Fibroblast of skin of abdomen (primary cell): ENCODE measurements around the gene KAT2B.

Experiments used
- DNase-seq: peaks from one replicate; pipeline ENCODE4 v3.0.0-alpha.2; 2013

Gene KAT2B

DNA sequence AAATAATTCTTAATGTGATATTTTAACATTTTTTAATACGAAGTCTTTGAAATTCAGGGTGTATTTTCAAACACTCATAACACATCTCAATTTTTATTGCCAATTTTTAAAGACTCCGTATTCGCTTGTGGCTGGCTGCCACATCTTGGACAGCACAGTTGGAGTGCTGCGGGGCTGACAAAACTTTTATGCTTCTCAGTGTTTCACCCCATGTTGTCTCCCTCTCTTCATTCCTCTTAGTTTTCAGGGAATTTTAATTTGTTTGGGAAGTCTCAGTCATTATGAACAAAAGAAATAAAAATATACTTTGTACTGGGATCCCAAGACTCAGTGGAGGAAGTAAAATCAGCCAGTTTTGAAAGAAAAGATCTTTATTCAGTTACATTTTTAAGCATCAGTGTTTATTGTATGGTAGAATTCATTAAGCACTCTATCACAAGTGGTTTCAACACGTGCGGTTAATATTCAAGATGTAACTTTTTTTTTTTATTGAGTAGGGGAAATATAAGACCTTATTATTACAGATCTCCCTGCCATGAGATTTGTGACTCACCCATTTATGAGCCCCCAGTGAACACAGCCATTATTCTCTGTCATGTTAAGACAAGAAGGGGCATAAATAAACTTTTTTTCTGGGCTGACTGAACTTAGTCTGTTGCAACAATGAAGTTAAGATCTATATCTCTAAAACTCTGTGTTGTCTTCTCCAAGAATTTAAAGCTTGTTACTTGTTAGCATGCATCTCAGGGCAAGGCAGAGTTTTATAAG is 26.8 kb downstream of the KAT2B start:
- DNase-seq = peak; percentile 67

DNA sequence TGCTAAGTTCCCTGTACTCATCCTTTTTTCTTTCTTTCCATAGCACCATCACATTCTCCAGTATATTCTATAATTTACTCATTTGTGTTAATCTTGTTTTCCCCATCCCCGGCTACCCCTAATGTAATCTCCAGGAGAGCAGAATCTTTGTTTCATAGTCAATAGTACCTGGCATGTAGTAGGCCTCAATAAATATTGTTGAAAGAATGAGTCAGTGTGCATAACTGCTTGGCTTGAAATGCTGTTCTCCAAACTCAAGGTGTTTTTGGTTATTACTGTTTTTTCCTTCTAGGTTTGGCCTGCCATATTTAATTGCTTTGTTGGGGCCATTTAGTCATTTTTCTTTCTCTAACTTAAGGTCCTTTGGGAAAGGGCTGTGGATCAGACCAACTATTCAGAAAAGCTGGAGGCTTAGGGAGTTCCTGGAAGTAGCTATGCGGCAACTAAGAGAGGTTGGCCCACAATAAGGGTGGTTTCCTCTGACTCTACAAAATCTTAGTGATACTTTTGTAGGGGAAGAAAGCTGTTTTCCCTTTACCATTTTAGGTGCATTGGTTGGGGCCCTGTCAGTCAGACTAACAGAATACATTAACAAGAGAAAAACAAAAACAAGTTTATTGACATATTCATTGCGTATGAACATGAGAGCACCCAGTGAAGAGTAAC is 28.4 kb downstream of the KAT2B start:
- DNase-seq = no peak

DNA sequence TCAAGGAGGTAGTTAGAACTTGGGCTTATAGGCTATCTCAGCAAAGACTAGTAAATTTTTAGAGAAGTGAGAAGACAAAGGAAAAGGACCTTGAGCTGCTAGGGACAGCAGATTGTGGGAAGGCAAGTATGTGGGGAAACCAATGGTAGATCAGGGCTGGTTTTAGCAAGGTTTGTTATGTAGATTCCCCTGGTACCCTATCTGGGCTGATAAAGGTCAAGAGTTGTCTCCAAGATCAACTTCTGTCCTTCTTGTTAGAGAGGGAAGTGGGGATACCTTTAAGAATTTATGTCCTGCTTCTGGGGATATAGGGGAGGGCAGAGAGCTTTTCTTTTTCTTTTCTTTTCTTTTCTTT is 28.9 kb downstream of the KAT2B start:
- no peak for DNase-seq

DNA sequence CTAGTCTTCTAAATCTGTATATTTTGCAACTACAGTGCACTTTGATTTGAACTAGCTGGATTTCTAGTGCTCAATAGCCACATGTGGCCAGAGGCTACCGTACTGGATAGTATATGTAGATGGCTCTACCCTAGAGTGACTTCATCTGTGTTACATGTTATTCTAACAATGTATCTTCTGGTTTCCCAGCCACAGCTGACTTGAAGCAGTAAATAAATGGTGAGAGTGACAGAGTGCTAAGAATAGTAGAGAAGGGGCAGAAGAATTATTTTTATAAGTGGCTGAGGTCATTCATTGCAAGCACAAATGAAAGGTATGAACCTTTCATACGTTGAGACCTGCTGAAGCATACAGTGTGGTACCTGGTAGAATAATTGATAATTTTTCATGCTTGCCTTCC is 30.9 kb downstream of the KAT2B start:
- no peak for DNase-seq

DNA sequence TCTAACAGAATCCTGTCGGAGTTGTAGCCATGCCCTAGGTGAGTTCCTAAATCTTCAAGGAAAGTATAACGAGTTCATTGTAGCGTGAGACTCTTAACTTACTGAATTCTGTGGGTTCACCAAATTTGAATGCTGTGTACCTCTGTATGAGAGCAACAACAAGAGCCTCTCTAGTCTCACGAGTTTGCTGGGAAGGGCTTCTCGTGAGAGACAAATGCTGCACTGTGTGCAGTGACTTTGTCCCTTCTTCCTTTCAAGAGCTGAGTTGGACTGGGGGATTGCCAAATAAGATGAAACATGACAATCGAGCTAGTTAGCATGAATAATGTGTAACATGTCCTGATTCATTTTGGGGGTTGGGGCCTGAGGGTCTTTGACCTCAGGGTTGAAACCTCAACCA is 32.2 kb downstream of the KAT2B start:
- DNase-seq = no peak

DNA sequence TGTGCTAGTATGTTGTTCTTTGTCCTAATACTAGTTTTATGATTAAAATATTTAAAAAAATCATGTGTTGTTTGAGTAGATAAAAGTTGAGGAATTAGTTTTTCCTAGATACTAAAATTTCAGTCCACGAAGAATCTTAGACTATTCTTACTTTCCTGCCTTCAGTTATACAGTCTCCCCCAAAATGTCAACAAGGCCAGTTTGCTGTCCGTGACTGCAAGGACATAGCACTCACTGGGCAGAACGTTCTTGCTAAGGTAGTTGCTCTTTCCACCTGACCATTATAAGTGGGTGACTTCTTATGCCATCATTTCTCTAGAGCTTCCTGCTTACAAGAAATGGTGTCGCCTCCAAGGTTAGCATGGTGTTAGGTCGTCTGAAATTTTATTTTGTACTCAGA is 32.8 kb downstream of the KAT2B start:
- DNase-seq = no peak

DNA sequence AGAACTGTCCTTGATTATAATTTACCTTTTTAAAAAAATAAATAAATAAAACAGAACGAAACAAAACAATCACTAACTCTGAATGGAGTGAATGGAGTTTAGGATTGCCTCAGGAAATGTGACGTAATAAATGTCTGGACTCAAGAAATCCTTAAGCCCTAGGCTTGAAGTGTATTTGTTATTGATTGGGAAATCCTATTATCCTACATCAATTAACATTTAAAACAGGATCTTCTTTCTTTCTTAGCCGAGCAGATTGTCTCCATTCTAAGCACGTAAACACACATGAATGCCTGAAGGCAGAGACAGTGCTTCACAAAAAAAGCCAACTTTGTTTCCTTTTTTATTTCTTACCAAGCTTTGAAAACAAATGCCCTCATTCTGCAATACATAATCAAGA is 33.4 kb downstream of the KAT2B start:
- no peak for DNase-seq

DNA sequence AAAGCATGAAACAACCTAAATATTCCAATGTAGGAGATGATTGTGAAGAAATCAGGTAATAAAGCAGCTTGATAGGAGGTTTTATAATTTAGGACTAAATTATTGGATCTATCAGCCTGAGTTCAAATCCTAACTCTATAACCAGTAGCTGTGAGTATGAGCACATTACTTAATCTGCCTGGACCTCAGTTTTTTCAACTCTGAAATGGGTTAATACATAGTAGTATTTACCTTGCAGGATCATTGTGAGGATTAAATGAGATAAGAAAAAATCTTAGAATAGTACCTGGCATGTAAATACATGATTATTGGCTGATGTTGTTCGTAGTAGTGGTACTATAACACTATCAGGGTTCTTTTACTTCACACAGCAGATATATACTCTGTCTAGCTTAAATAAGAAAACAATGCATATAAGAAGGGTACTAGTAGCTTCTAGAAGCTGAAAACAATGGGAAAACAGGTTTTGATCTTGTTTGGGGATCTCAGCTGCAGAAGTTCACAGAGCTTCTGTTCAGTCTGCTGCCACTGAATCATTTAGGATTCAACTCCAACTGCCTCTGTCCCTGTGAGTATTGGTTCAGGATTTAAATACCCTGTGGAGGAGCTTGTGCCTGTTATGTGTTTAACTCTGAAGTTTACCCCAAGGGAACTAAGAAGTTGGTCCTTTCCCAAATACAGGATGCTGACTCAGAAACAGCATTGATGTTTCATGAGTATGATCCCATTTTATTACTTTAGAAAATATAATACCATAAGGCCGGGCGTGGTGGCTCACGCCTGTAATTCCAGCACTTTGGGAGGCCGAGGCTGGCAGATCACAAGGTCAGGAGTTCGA is 34.2 kb downstream of the KAT2B start:
- peak; percentile 26 for DNase-seq

DNA sequence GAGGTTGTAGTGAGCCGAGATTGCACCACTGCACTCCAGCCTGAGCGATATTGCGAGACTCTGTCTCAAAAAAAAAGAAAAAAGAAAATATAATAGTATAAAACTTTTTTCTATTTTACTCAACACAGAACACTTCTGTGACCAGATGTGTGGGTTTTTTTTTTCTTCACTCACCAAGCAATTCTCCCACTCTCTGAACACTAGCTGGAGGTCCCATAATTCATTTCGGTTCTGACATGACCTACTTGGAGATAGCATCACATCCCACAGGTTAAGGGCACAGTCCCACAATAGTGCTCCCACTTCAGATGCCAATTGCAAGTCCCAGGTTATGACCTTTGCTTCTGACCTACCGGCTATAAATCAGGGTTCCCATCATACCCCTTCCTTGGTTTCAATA is 35.0 kb downstream of the KAT2B start:
- no peak for DNase-seq

DNA sequence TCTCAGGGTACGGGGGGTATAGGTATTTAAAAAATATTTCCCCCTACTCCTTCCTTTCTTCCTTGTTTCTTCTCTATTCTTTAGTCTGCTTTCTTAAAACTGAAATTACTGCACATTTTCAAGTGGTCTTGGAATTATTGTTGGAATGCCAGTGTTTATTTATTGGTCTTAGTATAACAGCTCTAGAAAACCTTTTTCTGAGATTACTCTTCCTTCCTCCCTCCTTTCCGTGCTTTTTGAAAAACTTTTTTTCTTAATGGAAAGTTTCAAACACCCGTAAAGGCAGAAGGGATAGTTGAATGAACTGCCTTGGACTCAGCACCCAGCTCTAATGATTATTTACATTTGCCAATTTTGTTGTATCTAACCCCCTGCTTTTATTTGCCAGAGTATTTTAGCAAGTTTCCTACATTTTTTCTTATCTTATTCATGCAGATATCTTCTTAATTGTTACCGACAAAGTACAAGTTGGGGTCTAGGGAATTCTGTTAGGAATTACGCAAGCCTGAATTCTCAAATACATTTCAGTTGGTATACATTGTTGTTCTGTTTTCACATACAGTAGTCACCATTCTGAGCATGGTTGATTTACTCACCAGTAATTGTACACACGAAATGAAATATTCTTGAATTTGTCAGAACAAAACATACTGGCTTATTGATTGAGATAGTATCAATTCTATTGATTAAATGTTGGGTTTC is 36.2 kb downstream of the KAT2B start:
- no peak for DNase-seq

DNA sequence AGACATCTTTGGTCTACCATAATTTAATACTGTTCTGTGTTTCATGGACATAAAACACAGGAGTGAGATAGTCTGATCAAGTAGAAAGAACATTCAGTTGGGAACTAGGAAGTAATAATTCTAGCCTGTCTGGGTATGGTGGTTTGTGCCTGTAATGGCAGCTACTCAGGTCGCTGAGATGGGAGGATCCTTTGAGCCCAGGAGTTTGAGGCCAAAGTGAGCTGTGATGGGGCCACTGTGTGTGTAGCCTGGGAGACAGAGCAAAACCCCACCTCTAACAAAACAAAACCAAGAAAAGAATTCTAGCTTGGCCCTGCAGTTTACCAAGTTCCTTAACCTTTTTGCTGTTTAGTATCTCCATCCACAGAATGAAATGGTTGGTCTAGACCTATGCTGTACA is 36.8 kb downstream of the KAT2B start:
- no peak for DNase-seq

DNA sequence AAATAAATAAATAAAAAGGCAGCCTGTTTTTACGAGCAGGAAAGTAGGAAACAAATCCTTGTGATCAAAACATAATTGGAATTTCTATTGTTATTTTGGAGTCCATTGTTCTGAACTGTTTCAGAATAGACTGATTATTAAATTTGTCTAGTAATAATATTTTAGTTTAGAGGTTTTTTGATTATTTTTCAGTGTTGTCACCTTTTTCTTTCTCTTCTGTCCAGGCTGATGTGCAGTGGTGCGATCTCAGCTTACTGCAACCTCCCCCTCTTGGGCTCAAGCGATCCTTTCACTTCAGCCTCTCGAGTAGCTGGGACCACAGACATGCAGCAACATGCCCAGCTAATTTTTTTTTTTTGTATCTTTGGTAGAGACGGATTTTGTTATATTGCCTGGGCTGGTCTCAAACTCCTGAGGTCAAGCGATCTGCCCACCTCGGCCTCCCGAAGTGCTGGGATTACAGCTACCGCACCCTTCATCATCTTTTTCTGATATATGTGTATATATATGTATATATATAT is 38.0 kb downstream of the KAT2B start:
- DNase-seq = no peak

DNA sequence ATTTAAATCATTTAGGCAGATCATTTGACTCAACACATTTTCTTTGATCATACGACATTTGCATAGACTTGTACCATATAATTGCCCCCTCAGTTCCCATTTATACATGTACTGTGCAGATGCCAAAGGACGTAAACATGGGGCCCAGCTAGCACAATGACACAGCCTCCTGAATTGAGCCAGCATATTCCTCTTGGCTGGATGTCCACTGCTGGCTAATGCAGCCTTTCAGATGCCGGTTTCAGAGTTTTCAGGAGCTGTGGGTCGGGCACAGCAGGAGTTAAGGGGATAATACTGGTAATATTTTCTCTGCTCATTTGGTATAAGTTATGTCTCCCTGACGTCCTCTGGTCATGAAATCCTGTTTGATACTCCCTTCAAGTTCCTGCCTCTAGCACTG is 39.4 kb downstream of the KAT2B start:
- no peak for DNase-seq

DNA sequence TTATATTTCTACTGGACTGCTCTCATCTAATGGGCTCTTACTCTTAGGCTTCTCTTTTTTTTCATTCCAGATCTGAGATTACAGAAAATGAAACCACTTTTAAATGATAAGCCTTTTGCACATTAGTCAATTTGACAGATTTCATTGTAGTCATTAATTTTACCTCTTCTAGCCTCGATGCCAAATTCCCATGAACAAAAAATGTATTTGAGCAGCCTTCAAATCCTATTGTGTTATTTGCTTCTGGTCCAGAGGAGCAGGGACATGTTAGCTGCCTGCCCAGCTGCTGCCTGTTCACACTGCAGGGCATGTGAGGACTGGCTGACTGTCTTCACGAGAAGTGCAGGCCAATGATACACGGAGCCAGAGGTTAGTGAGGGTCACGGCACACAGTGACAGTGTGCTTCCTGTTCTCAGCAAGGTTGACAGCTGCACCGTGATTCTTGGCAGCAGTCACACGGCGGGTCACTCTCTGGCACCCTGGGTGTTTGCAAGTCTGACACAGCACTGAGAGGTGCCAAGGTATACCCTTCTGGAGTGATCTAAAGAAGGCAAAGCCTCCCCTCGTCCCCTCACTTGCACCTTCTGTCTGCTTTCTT is 40.8 kb downstream of the KAT2B start:
- no peak for DNase-seq

DNA sequence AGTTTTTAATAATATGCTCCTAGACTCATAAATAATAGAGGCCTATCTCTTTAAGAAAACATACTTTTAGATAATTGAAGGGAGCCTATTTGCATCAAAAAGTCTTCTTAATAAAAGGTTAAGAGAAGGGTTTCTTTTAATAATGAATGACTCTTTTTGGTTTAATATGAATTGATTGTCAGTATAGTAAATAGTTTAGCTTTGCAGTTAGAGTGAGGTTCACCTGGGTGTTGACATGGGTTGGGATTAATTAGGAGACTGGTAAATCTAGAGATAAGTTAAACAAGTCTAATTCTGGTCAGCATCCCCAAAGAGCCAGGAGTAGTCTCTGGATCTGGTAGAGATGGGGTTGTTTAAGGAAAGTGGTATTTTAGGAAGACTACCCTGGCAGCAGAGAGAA is 43.0 kb downstream of the KAT2B start:
- no peak for DNase-seq

DNA sequence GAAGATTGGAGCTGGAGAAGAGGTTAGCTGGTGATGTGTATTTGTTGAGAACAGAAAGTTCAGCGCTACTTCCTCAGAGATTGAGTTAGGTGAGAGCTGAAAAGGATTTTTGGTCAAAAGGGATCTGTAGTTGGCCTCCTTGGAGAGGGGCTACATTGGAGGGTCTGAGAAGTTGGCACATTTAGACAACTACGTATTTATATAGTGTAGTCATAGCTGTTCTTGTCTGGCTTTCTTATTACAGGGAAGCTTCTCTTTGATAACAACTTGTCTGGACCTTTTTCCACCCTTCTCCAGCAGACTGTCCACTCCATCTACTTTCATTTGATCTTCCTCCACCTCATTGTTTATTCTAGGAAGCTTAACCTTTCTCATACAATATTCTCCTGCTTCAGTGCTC is 43.7 kb downstream of the KAT2B start:
- DNase-seq = no peak

DNA sequence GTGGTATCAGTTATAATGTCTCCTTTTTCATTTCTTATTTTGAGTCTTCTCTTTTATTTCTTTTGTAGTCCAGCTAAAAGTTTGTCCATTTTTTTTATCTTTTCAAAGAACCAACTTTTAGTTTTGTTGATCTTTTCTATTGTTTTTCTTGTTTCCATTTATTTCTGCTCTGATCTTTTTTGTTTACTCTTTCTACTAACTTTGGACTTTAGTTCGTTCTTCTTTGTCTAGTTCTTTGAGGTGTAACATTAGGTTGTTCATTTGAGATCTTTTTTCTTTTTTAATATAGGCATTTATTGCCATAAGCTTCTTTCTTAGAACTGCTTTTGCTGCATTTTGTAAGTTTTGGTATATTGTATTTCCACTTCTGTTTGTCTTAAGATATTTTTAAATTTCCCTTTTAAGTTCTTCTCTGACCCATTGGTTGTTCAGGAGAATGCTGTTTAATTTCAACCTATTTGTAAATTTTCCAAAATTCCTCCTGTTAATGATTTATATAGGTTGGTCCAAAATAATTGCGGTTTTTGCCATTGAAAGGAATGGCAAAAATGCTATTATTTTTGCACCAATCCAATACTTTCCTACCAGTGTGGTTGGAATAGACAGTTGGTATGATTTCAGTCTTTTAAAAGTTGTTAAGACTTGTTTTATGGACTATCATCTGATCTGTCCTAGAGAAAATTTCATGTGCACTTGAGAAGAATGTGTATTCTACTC is 51.2 kb downstream of the KAT2B start:
- DNase-seq = no peak

DNA sequence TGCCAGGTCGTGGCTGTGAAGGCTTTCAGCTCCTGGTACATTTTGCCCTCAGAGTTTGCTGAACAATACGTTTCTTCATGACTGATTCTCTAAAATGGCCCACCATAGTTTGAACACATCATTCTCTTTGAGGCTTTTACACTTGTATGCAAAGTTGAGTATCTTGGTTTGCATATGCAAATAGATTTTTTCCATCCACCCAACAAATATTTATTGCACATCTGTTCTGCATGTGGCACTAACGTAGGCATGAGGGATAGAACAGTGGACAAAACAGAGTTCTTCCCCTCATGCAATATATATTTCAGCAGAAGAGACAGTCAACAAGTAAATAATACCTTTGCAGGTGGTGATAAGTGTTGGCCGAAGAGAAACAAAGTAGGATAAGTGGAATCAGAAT is 55.2 kb downstream of the KAT2B start:
- DNase-seq = no peak

DNA sequence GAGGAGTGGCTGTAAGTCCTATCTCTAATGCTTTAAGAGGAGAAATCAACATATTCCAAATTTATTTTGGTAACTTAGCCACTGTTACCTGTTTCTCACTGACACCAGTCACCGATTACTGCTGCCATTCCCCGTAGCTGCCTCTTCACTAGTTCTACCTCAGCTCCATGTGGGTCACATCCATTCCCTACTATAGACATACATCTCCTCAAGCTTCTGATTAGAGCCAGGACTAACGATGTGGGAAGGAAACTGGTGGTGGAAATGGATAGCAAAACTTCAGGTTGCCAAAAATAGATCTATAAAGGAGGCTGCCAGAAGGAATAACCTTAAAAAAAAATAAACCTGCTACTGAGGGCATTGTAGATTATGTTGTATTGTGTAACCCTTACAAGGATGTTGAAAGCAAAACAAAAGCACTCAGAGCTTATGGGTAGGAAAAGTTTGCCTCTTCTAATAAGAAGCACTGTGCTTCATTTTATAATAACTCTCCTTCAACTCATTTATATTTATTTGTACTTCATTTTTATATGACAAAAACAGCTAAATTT is 56.0 kb downstream of the KAT2B start:
- DNase-seq = no peak

DNA sequence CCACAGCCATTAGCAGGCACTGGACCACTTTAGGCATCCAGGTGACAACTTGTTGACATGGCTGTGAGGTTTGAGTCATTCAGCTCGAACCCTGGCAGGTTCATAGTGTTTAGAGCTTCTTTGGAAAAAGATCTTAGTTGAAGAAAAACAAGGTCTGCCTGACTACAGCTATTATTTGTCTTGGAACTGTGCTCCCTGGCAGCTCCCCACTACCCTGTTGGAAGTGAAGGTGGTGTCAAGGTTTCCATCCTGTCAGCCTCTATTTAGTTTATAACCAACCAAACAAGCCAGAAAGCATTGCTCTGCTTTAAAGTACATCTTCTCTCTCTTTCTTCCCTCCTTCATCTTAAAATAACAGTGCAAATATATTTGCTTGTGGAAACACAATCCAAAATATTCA is 56.8 kb downstream of the KAT2B start:
- DNase-seq = no peak

DNA sequence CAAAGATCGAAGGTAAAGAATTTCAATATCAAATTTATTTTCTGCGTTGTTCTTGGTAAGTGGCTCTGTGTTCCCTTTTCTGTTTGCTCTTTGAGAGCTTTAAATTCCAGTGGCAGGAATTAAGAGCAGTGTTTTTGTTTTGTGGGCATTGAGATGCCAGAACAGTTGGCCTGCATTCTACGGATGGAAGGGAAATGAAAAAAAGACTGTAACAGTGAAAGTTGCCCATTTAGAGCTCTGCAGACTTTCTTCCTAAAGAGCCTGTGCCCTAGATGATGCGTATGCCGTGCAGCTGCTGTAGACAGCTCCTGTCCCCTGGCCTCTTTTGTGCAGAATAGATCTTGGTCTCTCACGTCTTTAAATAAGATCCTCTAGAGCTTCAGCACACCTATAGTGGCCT is 58.8 kb downstream of the KAT2B start:
- DNase-seq = no peak
